Tongue (tissue), 2 donors: ENCODE measurements around the gene FAM163A. TPM values are rescaled to one million over a fixed set of nuclear protein-coding genes. Genes with fewer than 3 reads are reported as not detected.

Experiments used
- DNase-seq: peaks from one replicate; pipeline ENCODE4 v3.0.0-alpha.2; 2015
- total RNA-seq: library from RNA; depleted of rRNA; stranded (reverse); fragments of >200 nt; gene quantifications from one replicate; pipeline ENCODE4 v1.2.3, GENCODE V29; 2014

Gene FAM163A
- total RNA-seq, 1 donor from 2014 or later, result 0.21 TPM

DNA sequence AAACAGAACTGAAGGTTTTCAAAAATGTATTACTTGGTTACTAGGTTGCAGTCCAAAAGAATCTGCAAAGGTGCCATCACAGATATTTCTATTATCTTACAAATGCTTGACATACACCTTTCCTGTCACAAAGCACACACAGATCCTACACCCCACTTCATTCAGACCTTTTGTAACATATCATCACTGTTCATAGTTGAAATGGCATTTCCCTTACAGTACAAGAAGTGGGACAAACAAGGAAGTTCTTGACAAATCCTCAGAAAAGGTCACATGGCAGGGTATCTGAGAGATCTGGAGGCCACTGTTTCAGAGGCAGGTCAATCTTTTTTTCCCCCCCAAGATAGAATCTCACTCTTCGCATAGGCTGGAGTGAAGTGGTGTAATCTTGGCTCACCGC is 113.2 kb downstream of the FAM163A start:
- no peak for DNase-seq

DNA sequence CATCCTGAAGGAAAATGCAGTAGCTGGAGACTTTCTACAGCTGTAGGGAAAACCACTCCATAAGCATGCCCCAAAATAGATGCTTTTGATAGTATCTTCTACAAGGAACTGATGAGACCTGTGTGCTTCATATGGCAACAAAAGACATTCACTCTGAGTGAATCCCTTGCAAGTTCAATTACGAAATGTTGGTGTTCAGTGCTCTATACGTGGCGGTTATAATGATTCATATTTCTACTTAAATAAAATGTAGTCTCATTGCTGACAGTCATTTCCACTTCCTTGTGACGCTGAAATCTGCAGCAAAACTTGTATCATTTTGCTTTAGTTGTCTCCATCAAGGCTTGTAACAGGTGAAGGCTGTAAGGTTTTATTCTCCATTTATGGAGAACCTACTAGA is 113.9 kb downstream of the FAM163A start:
- DNase-seq, result no peak

DNA sequence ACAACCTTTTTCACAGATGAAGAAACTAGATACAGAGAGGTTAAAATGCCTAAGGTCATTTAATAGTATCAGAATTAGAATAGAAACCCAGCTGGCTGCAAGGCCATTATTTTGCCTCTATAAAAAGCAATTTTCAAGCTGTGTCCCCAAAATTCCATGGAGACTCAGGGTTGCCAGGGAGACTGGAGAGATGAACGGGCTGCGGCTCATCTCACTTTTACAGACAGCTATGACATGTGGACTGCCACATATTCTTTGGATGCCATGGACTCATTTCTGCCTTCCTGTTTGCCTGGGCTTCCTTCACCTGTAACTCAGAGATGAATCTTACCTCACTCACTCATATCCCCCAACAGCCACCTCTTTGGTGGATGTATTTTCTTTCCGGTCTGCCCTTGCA is 117.6 kb downstream of the FAM163A start:
- no peak for DNase-seq

DNA sequence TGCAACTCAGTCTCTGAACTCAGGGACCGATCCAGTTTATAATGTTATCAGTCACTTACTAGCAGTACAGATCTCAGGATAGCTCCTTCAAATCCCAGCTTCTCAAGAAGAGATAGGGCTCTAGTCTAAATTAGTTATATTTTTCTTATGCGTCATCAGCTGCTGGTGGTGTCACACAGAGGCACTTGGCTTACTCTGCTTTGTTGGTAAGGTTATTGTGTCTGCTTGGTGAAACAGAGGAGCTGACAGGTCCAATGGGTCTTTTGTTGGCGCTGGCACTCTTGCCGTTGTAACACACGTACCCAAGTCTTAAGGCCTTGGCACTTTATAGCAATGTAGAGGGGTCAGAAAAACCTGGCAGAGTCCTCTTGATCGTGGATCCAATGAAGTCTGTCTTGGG is 122.3 kb downstream of the FAM163A start:
- no peak for DNase-seq

Other genes with a start within 250 kb of the FAM163A start
- gene NPHS2, start 167.3 kb upstream of the FAM163A start, total RNA-seq, result not detected
- gene TDRD5, start 151.5 kb upstream of the FAM163A start, total RNA-seq, result 0.82 TPM
- 59.9 TPM for gene TOR1AIP2, start 134.5 kb downstream of the FAM163A start, total RNA-seq
- 95.2 TPM for gene TOR1AIP1, start 139.0 kb downstream of the FAM163A start, total RNA-seq
- 110 TPM for gene CEP350, start 211.5 kb downstream of the FAM163A start, total RNA-seq